Measurements from ENCODE around the gene SLC19A2.
A peak's percentile ranks its signal among the peaks of the same experiment; 100 is the strongest.

DNA sequence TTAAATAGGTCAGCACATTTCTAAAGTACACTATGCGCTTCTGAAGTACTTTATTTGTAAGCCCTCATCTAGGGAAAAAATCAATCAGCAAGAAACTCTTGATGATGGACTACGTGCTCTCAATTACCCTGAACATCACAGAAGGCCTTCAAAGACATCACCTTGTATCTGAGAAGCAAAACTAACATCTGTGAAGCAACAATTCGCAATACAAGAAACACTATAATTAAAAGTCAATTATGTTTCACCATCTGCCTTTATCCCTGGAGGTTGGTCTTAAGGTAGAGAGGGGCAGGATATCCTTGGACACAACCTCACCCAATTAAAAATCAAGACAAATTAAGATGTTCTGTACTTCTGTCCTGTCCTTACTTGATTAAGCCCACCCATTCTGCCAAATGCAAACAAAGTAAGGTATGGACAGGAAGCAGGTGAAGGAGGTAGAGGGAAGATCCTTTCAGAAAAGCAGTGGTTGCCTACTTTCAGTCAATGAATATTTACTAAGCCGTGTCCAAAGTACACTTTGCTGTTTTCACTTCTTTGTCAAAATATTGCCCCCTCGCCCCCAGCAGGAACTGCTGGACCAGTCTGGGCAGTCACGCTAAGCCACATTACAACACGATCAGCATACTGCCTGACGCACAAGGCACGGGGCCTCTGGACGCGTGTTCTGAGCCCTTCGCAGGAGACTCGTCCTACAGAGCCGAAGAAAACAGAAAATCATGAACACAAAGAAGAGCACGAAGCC, 887 bp downstream of the SLC19A2 start:
- TF ChIP-seq POLR2A (IDR thresholded peaks at IDR 0.05; ENCODE audit: borderline replicate concordance, extremely low read depth, insufficient read depth, insufficient read length), result no peak
- TF ChIP-seq, protein P1, sequence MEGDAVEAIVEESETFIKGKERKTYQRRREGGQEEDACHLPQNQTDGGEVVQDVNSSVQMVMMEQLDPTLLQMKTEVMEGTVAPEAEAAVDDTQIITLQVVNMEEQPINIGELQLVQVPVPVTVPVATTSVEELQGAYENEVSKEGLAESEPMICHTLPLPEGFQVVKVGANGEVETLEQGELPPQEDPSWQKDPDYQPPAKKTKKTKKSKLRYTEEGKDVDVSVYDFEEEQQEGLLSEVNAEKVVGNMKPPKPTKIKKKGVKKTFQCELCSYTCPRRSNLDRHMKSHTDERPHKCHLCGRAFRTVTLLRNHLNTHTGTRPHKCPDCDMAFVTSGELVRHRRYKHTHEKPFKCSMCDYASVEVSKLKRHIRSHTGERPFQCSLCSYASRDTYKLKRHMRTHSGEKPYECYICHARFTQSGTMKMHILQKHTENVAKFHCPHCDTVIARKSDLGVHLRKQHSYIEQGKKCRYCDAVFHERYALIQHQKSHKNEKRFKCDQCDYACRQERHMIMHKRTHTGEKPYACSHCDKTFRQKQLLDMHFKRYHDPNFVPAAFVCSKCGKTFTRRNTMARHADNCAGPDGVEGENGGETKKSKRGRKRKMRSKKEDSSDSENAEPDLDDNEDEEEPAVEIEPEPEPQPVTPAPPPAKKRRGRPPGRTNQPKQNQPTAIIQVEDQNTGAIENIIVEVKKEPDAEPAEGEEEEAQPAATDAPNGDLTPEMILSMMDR (IDR thresholded peaks at IDR 0.05 in 2 of 3, conservative IDR thresholded peaks at IDR 0.05 in 1 of 3; ENCODE audit: borderline replicate concordance in 1 of 3, insufficient read depth in 1 of 3, low read depth in 2 of 3, low read length in 2 of 3), result no peak
- no peak for TF ChIP-seq SP1 (IDR thresholded peaks at IDR 0.05; ENCODE audit: low read depth)
- TF ChIP-seq RAD21 (IDR thresholded peaks at IDR 0.05; ENCODE audit: low read depth), result no peak
- no peak for TF ChIP-seq POLR2AphosphoS5 (IDR thresholded peaks at IDR 0.05; ENCODE audit: low read depth, low read length)
- TF ChIP-seq ZNF274 (IDR thresholded peaks at IDR 0.05; ENCODE audit: low read depth, low read length), result no peak
- TF ChIP-seq CBX3 (IDR thresholded peaks at IDR 0.05; ENCODE audit: low read depth), result no peak
- TF ChIP-seq EZH2 (IDR thresholded peaks at IDR 0.05), result no peak
- TF ChIP-seq, protein P2, sequence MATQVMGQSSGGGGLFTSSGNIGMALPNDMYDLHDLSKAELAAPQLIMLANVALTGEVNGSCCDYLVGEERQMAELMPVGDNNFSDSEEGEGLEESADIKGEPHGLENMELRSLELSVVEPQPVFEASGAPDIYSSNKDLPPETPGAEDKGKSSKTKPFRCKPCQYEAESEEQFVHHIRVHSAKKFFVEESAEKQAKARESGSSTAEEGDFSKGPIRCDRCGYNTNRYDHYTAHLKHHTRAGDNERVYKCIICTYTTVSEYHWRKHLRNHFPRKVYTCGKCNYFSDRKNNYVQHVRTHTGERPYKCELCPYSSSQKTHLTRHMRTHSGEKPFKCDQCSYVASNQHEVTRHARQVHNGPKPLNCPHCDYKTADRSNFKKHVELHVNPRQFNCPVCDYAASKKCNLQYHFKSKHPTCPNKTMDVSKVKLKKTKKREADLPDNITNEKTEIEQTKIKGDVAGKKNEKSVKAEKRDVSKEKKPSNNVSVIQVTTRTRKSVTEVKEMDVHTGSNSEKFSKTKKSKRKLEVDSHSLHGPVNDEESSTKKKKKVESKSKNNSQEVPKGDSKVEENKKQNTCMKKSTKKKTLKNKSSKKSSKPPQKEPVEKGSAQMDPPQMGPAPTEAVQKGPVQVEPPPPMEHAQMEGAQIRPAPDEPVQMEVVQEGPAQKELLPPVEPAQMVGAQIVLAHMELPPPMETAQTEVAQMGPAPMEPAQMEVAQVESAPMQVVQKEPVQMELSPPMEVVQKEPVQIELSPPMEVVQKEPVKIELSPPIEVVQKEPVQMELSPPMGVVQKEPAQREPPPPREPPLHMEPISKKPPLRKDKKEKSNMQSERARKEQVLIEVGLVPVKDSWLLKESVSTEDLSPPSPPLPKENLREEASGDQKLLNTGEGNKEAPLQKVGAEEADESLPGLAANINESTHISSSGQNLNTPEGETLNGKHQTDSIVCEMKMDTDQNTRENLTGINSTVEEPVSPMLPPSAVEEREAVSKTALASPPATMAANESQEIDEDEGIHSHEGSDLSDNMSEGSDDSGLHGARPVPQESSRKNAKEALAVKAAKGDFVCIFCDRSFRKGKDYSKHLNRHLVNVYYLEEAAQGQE (IDR thresholded peaks at IDR 0.05; ENCODE audit: low read depth), result no peak
- TF ChIP-seq, protein P3, sequence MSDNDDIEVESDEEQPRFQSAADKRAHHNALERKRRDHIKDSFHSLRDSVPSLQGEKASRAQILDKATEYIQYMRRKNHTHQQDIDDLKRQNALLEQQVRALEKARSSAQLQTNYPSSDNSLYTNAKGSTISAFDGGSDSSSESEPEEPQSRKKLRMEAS (IDR thresholded peaks at IDR 0.05), result no peak; the same call in 1 of the 2 replicates
- no peak for TF ChIP-seq EGR1 (IDR thresholded peaks at IDR 0.05; ENCODE audit: low read depth)
- TF ChIP-seq SIN3A (IDR thresholded peaks at IDR 0.05; ENCODE audit: low read depth), result peak; percentile 23; the same call in 1 of the 2 replicates
- no peak for TF ChIP-seq YY1 (IDR thresholded peaks at IDR 0.05; ENCODE audit: extremely low read depth, insufficient replicate concordance, low read depth, low read length)
